GM19452 (cell line): ENCODE results near the gene SHTN1.

Experiments
- ATAC-seq: cut with Tn5 transposase; IDR thresholded peaks from one replicate; pipeline ENCODE4 v1.9.1; 2021; ENCODE audit not compliant: unreplicated experiment

SHTN1 gene

GRCh38 chr10:116838143-116838725 lies 166.8 kb downstream of the SHTN1 start:
- no peak for ATAC-seq

DNA sequence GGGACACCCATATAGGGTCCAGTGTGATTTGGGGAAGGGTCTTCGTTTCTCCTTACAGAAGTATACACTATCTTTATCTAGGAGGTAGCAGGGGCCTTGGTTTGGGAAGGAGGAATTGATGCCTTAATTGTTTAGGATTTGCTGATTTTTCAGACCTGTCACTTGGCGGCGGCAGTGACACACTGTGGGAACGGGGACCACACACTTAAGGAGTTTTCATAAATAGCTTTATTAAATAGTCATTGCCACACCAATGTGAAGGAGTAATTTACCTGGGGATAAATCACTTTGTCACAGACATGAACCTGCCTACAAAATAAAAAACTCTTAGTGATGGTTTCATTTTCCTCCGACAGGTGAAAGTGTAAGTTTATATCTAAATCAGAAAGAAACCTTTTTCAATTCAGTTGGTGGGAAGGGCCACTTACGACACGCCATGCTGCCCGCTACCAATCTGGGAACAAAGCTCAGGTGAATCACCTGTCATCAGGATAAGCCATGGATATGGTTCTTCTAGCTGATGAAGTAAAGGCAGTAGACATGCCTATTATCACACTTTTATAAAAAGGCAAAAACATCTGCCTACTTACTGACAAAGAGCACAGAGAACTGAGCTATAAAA lies 168.0 kb downstream of the SHTN1 start:
- no peak for ATAC-seq

GRCh38 chr10:116836083-116836482 lies 168.9 kb downstream of the SHTN1 start:
- no peak for ATAC-seq

DNA sequence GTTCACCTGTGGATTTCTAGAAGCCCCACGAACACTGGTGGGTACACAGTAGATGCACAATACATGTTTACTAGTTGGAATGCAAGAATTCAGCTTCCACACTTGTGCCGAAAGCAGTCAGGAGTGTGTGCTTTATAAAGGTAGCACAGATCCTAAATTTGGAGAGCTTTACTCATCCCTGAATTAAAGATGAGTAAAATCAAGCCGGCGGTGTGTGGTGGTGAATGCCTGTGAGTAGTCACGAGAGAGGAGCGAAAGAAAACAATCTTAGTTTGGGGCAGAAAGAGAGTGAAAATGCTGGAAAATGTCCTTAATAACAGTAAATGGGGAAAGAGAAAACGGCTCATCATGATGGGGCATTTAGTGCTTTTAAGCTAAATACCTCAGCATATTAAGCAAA lies 169.3 kb downstream of the SHTN1 start:
- no peak for ATAC-seq

GRCh38 chr10:116833986-116834985 lies 170.7 kb downstream of the SHTN1 start:
- no peak for ATAC-seq

GRCh38 chr10:116831790-116832189 lies 173.2 kb downstream of the SHTN1 start:
- ATAC-seq: no peak
